HEK293 (cell line): ENCODE results near the gene RAN.
"Not testable (repeated sequence)": the region's sequence is repeated elsewhere in the genome, so short reads cannot be mapped to it uniquely, and the experiment has no call there.

Source experiments
- CTCF ChIA-PET: fragments of 350-600 bp; formaldehyde crosslinking; extraction: SDS; loops from one replicate; lab custom pipeline; 2021; ENCODE audit warnings: antibody characterized with exemption; lab: Yijun Ruan, JAX
- POLR2A ChIA-PET: fragments of 300-600 bp; formaldehyde crosslinking; extraction: SDS; loops from one replicate; lab custom pipeline; 2020; ENCODE audit warnings: antibody characterized with exemption, inconsistent platforms; lab: Yijun Ruan, JAX
- H3K27ac ChIP-seq: fragments of 200-500 bp; sonication (Bioruptor generic); 2 replicates; pipeline ENCODE4 v1.5.1; 2014; ENCODE audit warnings: low read depth, low read length, control low read depth, inconsistent platforms; ENCODE audit errors: extremely low read depth
- H3K36me3 ChIP-seq, 2 experiments: fragments of 200-500 bp in 1 of 2; sonication (Bioruptor generic) in 1 of 2; 1 replicate in 1 of 2; 2 replicates in 1 of 2; pipeline ENCODE4 v1.5.1; 2014 to 2017; ENCODE audit warnings: inconsistent platforms in 2 of 2, low read length in 2 of 2; ENCODE audit not compliant: control insufficient read depth in 2 of 2, insufficient read depth in 1 of 2
- H3K4me1 ChIP-seq: fragments of 200-500 bp; sonication (Bioruptor generic); 2 replicates; pipeline ENCODE4 v1.5.1; 2014; ENCODE audit warnings: mild to moderate bottlenecking, low read length, inconsistent platforms; ENCODE audit not compliant: control insufficient read depth, insufficient read depth
- H3K4me3 ChIP-seq: 2 replicates; pipeline ENCODE4 v1.5.1; 2011; ENCODE audit warnings: low read depth, mild to moderate bottlenecking, control low read depth, low read length, moderate library complexity
- H3K9me3 ChIP-seq: fragments of 200-500 bp; sonication (Bioruptor generic); 2 replicates; pipeline ENCODE4 v1.5.1; 2014; ENCODE audit warnings: low read depth, low read length, inconsistent platforms; ENCODE audit not compliant: control insufficient read depth, insufficient read depth
- ZBTB8A ChIP-seq: fragments of 450-650 bp; formaldehyde crosslinking; IDR thresholded peaks from 2 replicates; pipeline ENCODE4 v1.5.1; 2016; ENCODE audit warnings: missing biosample characterization, missing genetic modification characterization
- ZNF140 ChIP-seq: fragments of 450-650 bp; formaldehyde crosslinking; IDR thresholded peaks from 2 replicates; pipeline ENCODE4 v1.5.1; 2016; ENCODE audit warnings: missing biosample characterization, missing genetic modification characterization
- ZNF394 ChIP-seq: fragments of 450-650 bp; formaldehyde crosslinking; IDR thresholded peaks from 2 replicates; pipeline ENCODE4 v1.5.1; 2016; ENCODE audit warnings: missing biosample characterization, missing genetic modification characterization, mild to moderate bottlenecking, moderate library complexity, borderline replicate concordance
- ZNF426 ChIP-seq: fragments of 450-650 bp; formaldehyde crosslinking; IDR thresholded peaks from 2 replicates; pipeline ENCODE4 v1.5.1; 2017; ENCODE audit warnings: missing biosample characterization, missing genetic modification characterization, mild to moderate bottlenecking, inconsistent platforms, moderate library complexity
- ZNF555 ChIP-seq: fragments of 450-650 bp; formaldehyde crosslinking; conservative IDR thresholded peaks from 2 replicates; pipeline ENCODE4 v1.5.1; 2017; ENCODE audit warnings: missing biosample characterization, mild to moderate bottlenecking, missing genetic modification characterization, inconsistent platforms
- ZNF623 ChIP-seq: fragments of 450-650 bp; formaldehyde crosslinking; IDR thresholded peaks from 2 replicates; pipeline ENCODE4 v1.5.1; 2016; ENCODE audit warnings: missing biosample characterization, missing genetic modification characterization
- ZNF654 ChIP-seq: fragments of 450-650 bp; formaldehyde crosslinking; IDR thresholded peaks from 2 replicates; pipeline ENCODE4 v1.5.1; 2016; ENCODE audit warnings: low read depth, missing biosample characterization, missing genetic modification characterization
- TF ChIP-seq, protein P1 (sequence below): fragments of 450-650 bp; formaldehyde crosslinking; IDR thresholded peaks from 2 replicates; pipeline ENCODE4 v1.5.1; 2016; ENCODE audit warnings: missing biosample characterization, missing genetic modification characterization
- TF ChIP-seq, protein P2 (sequence below): fragments of 450-650 bp; formaldehyde crosslinking; conservative IDR thresholded peaks from 2 replicates; pipeline ENCODE4 v1.5.1; 2016; ENCODE audit warnings: low read depth, missing biosample characterization, missing genetic modification characterization
- TF ChIP-seq, protein P3 (sequence below): fragments of 450-650 bp; formaldehyde crosslinking; conservative IDR thresholded peaks from 2 replicates; pipeline ENCODE4 v1.5.1; 2016; ENCODE audit warnings: low read depth, missing biosample characterization, missing genetic modification characterization

RAN gene

DNA sequence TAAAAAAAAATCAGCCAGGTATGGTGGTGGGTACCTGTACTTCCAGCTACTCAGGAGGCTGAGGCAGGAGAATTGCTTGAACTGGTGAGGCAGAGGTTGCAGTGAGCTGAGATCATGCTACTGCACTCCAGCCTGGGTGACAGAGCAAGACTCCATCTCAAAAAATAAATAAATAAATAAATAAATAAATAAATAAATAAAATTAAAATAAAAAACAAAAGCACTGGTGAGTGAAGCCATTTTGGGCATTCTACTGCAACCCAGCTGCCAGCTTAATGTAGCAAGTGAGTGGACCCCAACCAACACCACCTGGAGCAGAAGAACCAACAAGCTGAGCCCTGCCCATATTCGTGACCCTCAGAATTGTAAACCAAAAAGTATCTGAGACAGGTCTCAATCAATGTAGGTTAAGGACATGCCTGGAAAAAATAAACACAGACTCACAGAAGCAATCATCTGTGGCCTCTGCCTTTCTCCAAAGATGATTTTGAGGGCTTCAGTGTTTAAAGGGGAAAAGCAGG lies 23.0 kb upstream of the RAN start:
- not testable (repeated sequence) for H3K36me3 ChIP-seq, H3K4me1 ChIP-seq
- TF ChIP-seq ZNF623 (peak; percentile 44), ZBTB8A (tag by site-specific recombination) (0 out of 2 replicates have a peak, but pooled peaks have one; percentile 37), ZNF140 (tag by site-specific recombination) (peak; percentile 46; the same call in 1 of the 2 replicates), ZNF426 (tag by site-specific recombination) (peak; percentile 58), ZNF394 (tag by site-specific recombination) (peak; percentile 72; the same call in 1 of the 2 replicates), ZNF654 (peak; percentile 18; the same call in 1 of the 2 replicates), ZNF555 (tag by site-specific recombination) (peak; percentile 38; the same call in 1 of the 2 replicates)
- TF ChIP-seq, protein P1, sequence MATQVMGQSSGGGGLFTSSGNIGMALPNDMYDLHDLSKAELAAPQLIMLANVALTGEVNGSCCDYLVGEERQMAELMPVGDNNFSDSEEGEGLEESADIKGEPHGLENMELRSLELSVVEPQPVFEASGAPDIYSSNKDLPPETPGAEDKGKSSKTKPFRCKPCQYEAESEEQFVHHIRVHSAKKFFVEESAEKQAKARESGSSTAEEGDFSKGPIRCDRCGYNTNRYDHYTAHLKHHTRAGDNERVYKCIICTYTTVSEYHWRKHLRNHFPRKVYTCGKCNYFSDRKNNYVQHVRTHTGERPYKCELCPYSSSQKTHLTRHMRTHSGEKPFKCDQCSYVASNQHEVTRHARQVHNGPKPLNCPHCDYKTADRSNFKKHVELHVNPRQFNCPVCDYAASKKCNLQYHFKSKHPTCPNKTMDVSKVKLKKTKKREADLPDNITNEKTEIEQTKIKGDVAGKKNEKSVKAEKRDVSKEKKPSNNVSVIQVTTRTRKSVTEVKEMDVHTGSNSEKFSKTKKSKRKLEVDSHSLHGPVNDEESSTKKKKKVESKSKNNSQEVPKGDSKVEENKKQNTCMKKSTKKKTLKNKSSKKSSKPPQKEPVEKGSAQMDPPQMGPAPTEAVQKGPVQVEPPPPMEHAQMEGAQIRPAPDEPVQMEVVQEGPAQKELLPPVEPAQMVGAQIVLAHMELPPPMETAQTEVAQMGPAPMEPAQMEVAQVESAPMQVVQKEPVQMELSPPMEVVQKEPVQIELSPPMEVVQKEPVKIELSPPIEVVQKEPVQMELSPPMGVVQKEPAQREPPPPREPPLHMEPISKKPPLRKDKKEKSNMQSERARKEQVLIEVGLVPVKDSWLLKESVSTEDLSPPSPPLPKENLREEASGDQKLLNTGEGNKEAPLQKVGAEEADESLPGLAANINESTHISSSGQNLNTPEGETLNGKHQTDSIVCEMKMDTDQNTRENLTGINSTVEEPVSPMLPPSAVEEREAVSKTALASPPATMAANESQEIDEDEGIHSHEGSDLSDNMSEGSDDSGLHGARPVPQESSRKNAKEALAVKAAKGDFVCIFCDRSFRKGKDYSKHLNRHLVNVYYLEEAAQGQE (tag by site-specific recombination): 0 out of 2 replicates have a peak, but pooled peaks have one; percentile 18
- TF ChIP-seq, protein P2, sequence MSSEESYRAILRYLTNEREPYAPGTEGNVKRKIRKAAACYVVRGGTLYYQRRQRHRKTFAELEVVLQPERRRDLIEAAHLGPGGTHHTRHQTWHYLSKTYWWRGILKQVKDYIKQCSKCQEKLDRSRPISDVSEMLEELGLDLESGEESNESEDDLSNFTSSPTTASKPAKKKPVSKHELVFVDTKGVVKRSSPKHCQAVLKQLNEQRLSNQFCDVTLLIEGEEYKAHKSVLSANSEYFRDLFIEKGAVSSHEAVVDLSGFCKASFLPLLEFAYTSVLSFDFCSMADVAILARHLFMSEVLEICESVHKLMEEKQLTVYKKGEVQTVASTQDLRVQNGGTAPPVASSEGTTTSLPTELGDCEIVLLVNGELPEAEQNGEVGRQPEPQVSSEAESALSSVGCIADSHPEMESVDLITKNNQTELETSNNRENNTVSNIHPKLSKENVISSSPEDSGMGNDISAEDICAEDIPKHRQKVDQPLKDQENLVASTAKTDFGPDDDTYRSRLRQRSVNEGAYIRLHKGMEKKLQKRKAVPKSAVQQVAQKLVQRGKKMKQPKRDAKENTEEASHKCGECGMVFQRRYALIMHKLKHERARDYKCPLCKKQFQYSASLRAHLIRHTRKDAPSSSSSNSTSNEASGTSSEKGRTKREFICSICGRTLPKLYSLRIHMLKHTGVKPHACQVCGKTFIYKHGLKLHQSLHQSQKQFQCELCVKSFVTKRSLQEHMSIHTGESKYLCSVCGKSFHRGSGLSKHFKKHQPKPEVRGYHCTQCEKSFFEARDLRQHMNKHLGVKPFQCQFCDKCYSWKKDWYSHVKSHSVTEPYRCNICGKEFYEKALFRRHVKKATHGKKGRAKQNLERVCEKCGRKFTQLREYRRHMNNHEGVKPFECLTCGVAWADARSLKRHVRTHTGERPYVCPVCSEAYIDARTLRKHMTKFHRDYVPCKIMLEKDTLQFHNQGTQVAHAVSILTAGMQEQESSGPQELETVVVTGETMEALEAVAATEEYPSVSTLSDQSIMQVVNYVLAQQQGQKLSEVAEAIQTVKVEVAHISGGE (tag by site-specific recombination): peak; percentile 41; the same call in 1 of the 2 replicates
- TF ChIP-seq, protein P3, sequence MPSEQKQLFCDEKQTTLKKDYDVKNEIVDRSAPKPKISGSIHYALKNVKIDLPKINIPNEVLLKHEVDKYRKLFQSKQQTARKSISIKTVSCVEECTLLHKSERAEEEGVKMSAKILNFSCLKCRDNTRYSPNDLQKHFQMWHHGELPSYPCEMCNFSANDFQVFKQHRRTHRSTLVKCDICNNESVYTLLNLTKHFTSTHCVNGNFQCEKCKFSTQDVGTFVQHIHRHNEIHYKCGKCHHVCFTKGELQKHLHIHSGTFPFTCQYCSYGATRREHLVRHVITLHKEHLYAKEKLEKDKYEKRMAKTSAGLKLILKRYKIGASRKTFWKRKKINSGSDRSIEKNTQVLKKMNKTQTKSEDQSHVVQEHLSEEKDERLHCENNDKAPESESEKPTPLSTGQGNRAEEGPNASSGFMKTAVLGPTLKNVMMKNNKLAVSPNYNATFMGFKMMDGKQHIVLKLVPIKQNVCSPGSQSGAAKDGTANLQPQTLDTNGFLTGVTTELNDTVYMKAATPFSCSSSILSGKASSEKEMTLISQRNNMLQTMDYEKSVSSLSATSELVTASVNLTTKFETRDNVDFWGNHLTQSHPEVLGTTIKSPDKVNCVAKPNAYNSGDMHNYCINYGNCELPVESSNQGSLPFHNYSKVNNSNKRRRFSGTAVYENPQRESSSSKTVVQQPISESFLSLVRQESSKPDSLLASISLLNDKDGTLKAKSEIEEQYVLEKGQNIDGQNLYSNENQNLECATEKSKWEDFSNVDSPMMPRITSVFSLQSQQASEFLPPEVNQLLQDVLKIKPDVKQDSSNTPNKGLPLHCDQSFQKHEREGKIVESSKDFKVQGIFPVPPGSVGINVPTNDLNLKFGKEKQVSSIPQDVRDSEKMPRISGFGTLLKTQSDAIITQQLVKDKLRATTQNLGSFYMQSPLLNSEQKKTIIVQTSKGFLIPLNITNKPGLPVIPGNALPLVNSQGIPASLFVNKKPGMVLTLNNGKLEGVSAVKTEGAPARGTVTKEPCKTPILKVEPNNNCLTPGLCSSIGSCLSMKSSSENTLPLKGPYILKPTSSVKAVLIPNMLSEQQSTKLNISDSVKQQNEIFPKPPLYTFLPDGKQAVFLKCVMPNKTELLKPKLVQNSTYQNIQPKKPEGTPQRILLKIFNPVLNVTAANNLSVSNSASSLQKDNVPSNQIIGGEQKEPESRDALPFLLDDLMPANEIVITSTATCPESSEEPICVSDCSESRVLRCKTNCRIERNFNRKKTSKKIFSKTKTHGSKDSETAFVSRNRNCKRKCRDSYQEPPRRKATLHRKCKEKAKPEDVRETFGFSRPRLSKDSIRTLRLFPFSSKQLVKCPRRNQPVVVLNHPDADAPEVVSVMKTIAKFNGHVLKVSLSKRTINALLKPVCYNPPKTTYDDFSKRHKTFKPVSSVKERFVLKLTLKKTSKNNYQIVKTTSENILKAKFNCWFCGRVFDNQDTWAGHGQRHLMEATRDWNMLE: peak; percentile 70
- TF ChIP-seq, all 188 proteins: peak for 10; not testable (repeated sequence) for 178
- H3K27ac ChIP-seq, H3K4me3 ChIP-seq, H3K9me3 ChIP-seq, POLR2A ChIA-PET: not testable (repeated sequence)
- CTCF ChIA-PET: interaction anchor here (0.6 kb wide), 1 partner anchor 50 kb away, joined by 4 read pairs; no protein-coding TSS in a partner anchor
